HG03460 (cell line): ENCODE results near the gene CORO1C.

Experiments used
- ATAC-seq: cut with Tn5 transposase; IDR thresholded peaks from one replicate; pipeline ENCODE4 v1.9.1; 2021; ENCODE audit not compliant: unreplicated experiment

The CORO1C gene

GRCh38 chr12:108605690-108606406, 125.5 kb downstream of the CORO1C start:
- no peak for ATAC-seq

- ATAC-seq, result no peak
Observed at GRCh38 chr12:108605000-108605689, 126.2 kb downstream of the CORO1C start.

GRCh38 chr12:108604208-108604941, 126.9 kb downstream of the CORO1C start:
- no peak for ATAC-seq

- ATAC-seq, result no peak
Observed at GRCh38 chr12:108603743-108604142, 127.6 kb downstream of the CORO1C start.

GRCh38 chr12:108602976-108603704, 128.2 kb downstream of the CORO1C start:
- ATAC-seq, result no peak

- no peak for ATAC-seq
Observed at GRCh38 chr12:108602209-108602705, 129.1 kb downstream of the CORO1C start.

- no peak for ATAC-seq
Observed at GRCh38 chr12:108600702-108601007, 130.7 kb downstream of the CORO1C start.

- ATAC-seq, result no peak
Observed at GRCh38 chr12:108599948-108600701, 131.2 kb downstream of the CORO1C start.

- no peak for ATAC-seq
Observed at GRCh38 chr12:108599541-108599940, 131.8 kb downstream of the CORO1C start.

- no peak for ATAC-seq
Observed at GRCh38 chr12:108598553-108599250, 132.6 kb downstream of the CORO1C start.

GRCh38 chr12:108597559-108598471, 133.5 kb downstream of the CORO1C start, which contains the start of gene TMEM119:
TSS of gene TMEM119 (minus strand) at chr12:108598084. CDS start at chr12:108592383, 5,701 bp downstream.
- no peak for ATAC-seq

GRCh38 chr12:108596854-108597558, 134.3 kb downstream of the CORO1C start:
- ATAC-seq, result no peak

GRCh38 chr12:108595711-108596647, 135.3 kb downstream of the CORO1C start:
- ATAC-seq, result no peak
